Suprapubic skin (tissue), 3 donors: ENCODE results near the gene DRD1.

Source experiments
- POLR2A ChIP-seq, 2 donors: fragments of 450-650 bp; IDR thresholded peaks; one replicate each; pipeline ENCODE4 v1.6.1; 2017; ENCODE audit warnings: antibody characterized with exemption in 2 of 2, mild to moderate bottlenecking in 2 of 2, moderate library complexity in 2 of 2
- TF ChIP-seq, protein P1 (sequence below), 2 donors: fragments of 200-600 bp in 1 of 2; fragments of 450-650 bp in 1 of 2; sonication (generic) in 1 of 2; IDR thresholded peaks; one replicate each; pipeline ENCODE4 v1.5.1; 2016 to 2019; ENCODE audit warnings: antibody characterized with exemption in 2 of 2, mild to moderate bottlenecking in 1 of 2, moderate library complexity in 1 of 2

DNA sequence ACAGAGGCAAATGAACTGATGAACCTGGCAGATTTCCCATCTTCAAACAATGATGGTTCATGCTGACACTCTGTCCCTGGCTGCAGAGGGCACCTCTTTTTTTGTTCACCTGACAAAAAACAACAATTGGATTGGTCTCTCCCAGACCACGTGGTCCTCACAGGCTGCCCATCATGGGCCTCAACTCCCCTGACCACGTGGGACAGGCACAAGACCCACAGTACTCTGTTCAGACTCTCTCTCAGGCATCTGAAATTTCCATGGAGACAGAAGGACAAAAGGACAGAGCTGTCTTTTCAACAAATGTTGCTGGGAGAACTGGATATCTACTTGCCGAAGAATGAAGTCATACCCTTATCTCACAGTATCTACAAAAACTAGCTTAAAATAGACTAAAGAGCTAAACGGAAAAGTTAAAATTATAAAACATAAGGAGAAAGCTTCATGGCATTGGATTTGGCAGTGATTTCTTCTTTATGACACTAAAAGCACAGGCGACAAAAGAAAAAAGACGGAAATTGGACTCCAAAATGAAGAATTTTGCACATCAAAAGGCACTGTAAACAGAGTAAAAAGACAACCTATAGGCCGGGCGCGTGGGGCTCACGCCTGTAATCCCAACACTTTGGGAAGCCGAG lies 12.2 kb upstream of the DRD1 start:
- no peak for TF ChIP-seq POLR2A (IDR thresholded peaks at IDR 0.05)
- TF ChIP-seq, protein P1, sequence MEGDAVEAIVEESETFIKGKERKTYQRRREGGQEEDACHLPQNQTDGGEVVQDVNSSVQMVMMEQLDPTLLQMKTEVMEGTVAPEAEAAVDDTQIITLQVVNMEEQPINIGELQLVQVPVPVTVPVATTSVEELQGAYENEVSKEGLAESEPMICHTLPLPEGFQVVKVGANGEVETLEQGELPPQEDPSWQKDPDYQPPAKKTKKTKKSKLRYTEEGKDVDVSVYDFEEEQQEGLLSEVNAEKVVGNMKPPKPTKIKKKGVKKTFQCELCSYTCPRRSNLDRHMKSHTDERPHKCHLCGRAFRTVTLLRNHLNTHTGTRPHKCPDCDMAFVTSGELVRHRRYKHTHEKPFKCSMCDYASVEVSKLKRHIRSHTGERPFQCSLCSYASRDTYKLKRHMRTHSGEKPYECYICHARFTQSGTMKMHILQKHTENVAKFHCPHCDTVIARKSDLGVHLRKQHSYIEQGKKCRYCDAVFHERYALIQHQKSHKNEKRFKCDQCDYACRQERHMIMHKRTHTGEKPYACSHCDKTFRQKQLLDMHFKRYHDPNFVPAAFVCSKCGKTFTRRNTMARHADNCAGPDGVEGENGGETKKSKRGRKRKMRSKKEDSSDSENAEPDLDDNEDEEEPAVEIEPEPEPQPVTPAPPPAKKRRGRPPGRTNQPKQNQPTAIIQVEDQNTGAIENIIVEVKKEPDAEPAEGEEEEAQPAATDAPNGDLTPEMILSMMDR (IDR thresholded peaks at IDR 0.05), result no peak
